AG09309 (cell line): ENCODE results near the gene OMA1.
A peak's percentile ranks its signal among the peaks of the same experiment; 100 is the strongest.
"Not testable (repeated sequence)": the region's sequence is repeated elsewhere in the genome, so short reads cannot be mapped to it uniquely, and the experiment has no call there.

ENCODE experiments used
- DNase-seq: peaks from one replicate; pipeline ENCODE4 v3.0.0-alpha.2; 2010; ENCODE audit warnings: low read depth
- H3K4me3 ChIP-seq: 2 replicates; pipeline ENCODE4 v1.5.1; 2011; ENCODE audit warnings: mild to moderate bottlenecking, low read depth, low read length, moderate library complexity; ENCODE audit not compliant: control insufficient read depth
- CTCF ChIP-seq: IDR thresholded peaks from 2 replicates; pipeline ENCODE4 v1.5.1; 2011; ENCODE audit warnings: mild to moderate bottlenecking, low read depth, low read length, inconsistent platforms; ENCODE audit not compliant: insufficient read depth, control insufficient read depth; ENCODE audit errors: missing control alignments

The OMA1 gene

DNA sequence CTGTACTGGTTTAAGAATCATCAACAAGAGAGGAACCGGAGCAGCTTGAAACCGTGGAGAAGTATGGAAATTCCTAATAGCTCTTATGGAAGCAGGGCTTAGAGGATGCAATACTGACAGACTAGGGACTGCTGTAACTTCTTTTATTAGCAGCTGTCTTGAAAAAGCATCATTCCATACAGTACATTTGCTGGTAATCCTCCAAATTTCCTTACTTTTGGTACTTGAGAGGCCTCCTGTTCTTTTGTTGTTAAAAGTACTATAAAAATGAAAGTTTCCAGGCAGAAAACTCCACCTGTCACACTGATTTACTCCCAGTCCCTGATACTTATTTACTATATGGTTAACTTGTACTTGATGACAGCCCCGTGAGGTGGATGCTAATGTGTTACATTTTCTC lies 7.7 kb downstream of the OMA1 start:
- no peak for TF ChIP-seq CTCF
- H3K4me3 ChIP-seq = no peak overlapping the region
- DNase-seq = no peak

- not testable (repeated sequence) for H3K4me3 ChIP-seq
Measured at GRCh38 chr1:58531842-58532241, 14.7 kb downstream of the OMA1 start.

GRCh38 chr1:58529284-58529683 lies 17.2 kb downstream of the OMA1 start:
- DNase-seq = no peak
- no peak for TF ChIP-seq CTCF
- no peak overlapping the region for H3K4me3 ChIP-seq

More at GRCh38 chr1:58531842-58532241, 14.7 kb downstream of the OMA1 start:
- DNase-seq = not testable (repeated sequence)

DNA sequence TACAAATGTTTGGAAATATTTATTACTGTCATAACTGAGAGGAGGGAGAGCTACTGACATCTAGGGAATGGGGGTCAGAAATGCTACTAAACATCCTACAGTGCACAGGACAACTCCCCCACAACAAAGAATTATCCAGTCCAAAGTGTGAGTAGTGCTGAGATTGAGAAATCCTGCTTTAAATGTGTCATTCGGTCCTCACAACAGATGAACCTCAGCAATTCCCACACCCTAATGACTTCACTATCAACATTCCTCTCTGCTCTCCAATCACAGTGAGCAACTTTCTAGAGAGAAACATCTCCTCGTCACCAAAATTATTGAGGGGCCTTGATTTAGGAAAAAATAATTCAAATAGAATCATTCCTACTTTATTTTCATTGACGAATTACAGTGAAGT lies 18.0 kb downstream of the OMA1 start:
- TF ChIP-seq CTCF = no peak
- DNase-seq = peak; percentile 54
- H3K4me3 ChIP-seq = no peak overlapping the region

DNA sequence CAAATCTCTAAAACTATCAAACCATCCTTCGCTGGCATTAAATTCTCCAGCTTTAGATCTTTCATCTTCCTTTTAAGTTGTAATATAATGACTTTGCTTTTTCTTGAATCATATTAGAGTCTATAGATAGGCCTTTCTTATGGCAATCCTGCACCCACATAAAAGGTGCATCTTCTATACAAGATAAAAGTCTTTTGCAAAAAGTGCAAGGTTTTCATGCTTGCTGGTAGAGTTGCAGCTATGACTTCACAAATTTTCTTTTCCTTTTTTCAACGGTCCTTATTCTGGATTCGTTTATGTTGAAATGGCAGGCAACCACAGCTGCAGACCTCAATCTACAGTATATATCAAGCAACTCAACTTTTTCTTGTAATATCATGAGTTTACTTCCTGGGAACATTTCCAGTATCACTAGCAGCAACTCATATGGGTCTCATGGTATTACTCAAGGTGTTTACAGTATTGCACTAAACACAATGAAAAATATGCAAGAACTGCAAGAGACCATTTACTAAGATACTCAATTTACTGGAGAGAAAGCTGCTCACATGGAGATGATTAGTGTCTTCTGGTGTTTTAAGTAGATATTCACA lies 22.1 kb downstream of the OMA1 start:
- H3K4me3 ChIP-seq = no peak overlapping the region
- no peak for TF ChIP-seq CTCF
- DNase-seq = no peak

DNA sequence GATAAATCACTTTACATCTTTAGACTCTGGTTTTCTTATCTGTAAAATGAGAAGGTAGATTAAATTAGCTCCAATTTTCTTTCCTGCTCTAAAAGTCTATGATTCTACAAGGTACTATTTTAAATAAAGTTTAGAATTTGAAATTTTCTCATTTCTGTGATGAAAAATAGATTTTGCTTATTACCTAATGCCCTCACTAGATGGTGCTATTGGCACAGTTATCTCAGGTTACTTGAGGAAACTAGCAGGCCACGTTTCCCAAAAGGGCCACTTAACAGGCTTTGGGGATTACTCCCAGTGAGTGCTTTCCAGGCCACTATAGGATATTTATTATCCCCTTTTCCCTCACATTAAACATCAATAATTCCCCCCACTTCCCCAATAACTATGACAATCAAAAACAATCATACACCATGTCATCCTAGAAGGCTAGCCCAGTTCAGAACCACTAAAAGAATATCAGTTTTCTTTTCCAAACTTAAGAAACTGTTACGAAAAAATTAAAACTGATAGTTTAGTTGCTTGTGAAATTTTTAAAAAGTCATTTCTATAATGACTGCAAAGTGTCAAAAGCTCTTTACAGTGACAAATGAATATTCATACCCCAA lies 30.6 kb downstream of the OMA1 start:
- H3K4me3 ChIP-seq = no peak overlapping the region
- peak; percentile 59 for DNase-seq
- peak; percentile 56 for TF ChIP-seq CTCF

GRCh38 chr1:58513956-58514355 lies 32.6 kb downstream of the OMA1 start:
- no peak overlapping the region for H3K4me3 ChIP-seq
- no peak for DNase-seq
- no peak for TF ChIP-seq CTCF
